Nephron progenitor cell (in vitro differentiated cells): Measurements from ENCODE around the gene SMYD4.
"Not testable (repeated sequence)": the region's sequence is repeated elsewhere in the genome, so short reads cannot be mapped to it uniquely, and the experiment has no call there.

Source experiments
- DNase-seq: peaks from one replicate; pipeline ENCODE4 v3.0.0; 2021
- H3K27ac Mint-ChIP-seq: 2 replicates; pipeline ENCODE4 v1.8.0; 2021; ENCODE audit warnings: mild to moderate bottlenecking, moderate library complexity, mixed read lengths
- H3K27me3 Mint-ChIP-seq: 2 replicates; pipeline ENCODE4 v1.8.0; 2021; ENCODE audit warnings: mild to moderate bottlenecking, low read depth, mixed read lengths; ENCODE audit not compliant: poor library complexity
- H3K36me3 Mint-ChIP-seq: 2 replicates; pipeline ENCODE4 v1.8.0; 2021; ENCODE audit warnings: low read depth, mixed read lengths
- H3K4me1 Mint-ChIP-seq: 2 replicates; pipeline ENCODE4 v1.8.0; 2021; ENCODE audit warnings: mixed read lengths
- H3K4me3 Mint-ChIP-seq: 2 replicates; pipeline ENCODE4 v1.8.0; 2021; ENCODE audit warnings: mild to moderate bottlenecking, moderate library complexity, mixed read lengths
- H3K9me3 Mint-ChIP-seq: 2 replicates; pipeline ENCODE4 v1.8.0; 2021; ENCODE audit warnings: mild to moderate bottlenecking, moderate library complexity, mixed read lengths
- CTCF ChIP-seq: fragments of 200-600 bp; sonication (generic); IDR thresholded peaks from 2 replicates; pipeline ENCODE4 v1.5.0; 2021; ENCODE audit warnings: antibody characterized with exemption

The SMYD4 gene

GRCh38 chr17:1776857-1777256 is 52.8 kb downstream of the SMYD4 start:
- H3K36me3 Mint-ChIP-seq, result peaks cover 56% of the 10 kb centered on the region
- no peak for TF ChIP-seq CTCF
- DNase-seq, result no peak
- no peaks in the 10 kb centered on the region for H3K4me1 Mint-ChIP-seq
- H3K4me3 Mint-ChIP-seq, result no peak overlapping the region
- H3K27ac Mint-ChIP-seq, result peak overlapping the region; percentile 91
- H3K9me3 Mint-ChIP-seq, result no peaks in the 10 kb centered on the region
- H3K27me3 Mint-ChIP-seq, result no peaks in the 10 kb centered on the region

GRCh38 chr17:1776328-1776727 is 53.4 kb downstream of the SMYD4 start:
- Mint-ChIP-seq H3K4me1 (no peaks in the 10 kb centered on the region), H3K36me3 (peaks cover 56% of the 10 kb centered on the region), H3K27ac (peak overlapping the region; percentile 81)

GRCh38 chr17:1774390-1775176 is 55.1 kb downstream of the SMYD4 start:
- Mint-ChIP-seq H3K4me3 (no peak overlapping the region), H3K4me1 (peaks cover 8% of the 10 kb centered on the region), H3K27ac (no peak overlapping the region), H3K9me3 (no peaks in the 10 kb centered on the region), H3K27me3 (no peaks in the 10 kb centered on the region), H3K36me3 (peaks cover 54% of the 10 kb centered on the region)
- no peak for DNase-seq
- no peak for TF ChIP-seq CTCF

More at GRCh38 chr17:1776328-1776727, 53.4 kb downstream of the SMYD4 start:
- TF ChIP-seq CTCF, result no peak
- DNase-seq, result no peak
- H3K9me3 Mint-ChIP-seq, result no peaks in the 10 kb centered on the region
- no peak overlapping the region for H3K4me3 Mint-ChIP-seq
- H3K27me3 Mint-ChIP-seq, result no peaks in the 10 kb centered on the region

GRCh38 chr17:1773696-1774181 is 56.0 kb downstream of the SMYD4 start:
- Mint-ChIP-seq H3K4me3 (no peak overlapping the region), H3K9me3 (no peaks in the 10 kb centered on the region), H3K27me3 (no peaks in the 10 kb centered on the region), H3K36me3 (peaks cover 49% of the 10 kb centered on the region), H3K4me1 (peaks cover 13% of the 10 kb centered on the region), H3K27ac (no peak overlapping the region)
- no peak for DNase-seq
- TF ChIP-seq CTCF, result no peak

GRCh38 chr17:1773000-1773695 is 56.6 kb downstream of the SMYD4 start:
- peak overlapping the region; percentile 85 for H3K27ac Mint-ChIP-seq
- not testable (repeated sequence) for H3K4me3 Mint-ChIP-seq, H3K9me3 Mint-ChIP-seq, H3K27me3 Mint-ChIP-seq, DNase-seq
- peaks cover 49% of the 10 kb centered on the region for H3K36me3 Mint-ChIP-seq
- H3K4me1 Mint-ChIP-seq, result peaks cover 13% of the 10 kb centered on the region

GRCh38 chr17:1769822-1770477 is 59.8 kb downstream of the SMYD4 start:
- TF ChIP-seq CTCF, result no peak
- H3K4me1 Mint-ChIP-seq, result peaks cover 18% of the 10 kb centered on the region
- H3K27me3 Mint-ChIP-seq, result peaks cover 3% of the 10 kb centered on the region
- peak overlapping the region; percentile 82 for H3K27ac Mint-ChIP-seq
- H3K36me3 Mint-ChIP-seq, result peaks cover 38% of the 10 kb centered on the region
- no peak overlapping the region for H3K4me3 Mint-ChIP-seq
- H3K9me3 Mint-ChIP-seq, result no peaks in the 10 kb centered on the region
- peak; percentile 29 for DNase-seq
